ENCODE measurements around the gene TFCP2.

The TFCP2 gene

DNA sequence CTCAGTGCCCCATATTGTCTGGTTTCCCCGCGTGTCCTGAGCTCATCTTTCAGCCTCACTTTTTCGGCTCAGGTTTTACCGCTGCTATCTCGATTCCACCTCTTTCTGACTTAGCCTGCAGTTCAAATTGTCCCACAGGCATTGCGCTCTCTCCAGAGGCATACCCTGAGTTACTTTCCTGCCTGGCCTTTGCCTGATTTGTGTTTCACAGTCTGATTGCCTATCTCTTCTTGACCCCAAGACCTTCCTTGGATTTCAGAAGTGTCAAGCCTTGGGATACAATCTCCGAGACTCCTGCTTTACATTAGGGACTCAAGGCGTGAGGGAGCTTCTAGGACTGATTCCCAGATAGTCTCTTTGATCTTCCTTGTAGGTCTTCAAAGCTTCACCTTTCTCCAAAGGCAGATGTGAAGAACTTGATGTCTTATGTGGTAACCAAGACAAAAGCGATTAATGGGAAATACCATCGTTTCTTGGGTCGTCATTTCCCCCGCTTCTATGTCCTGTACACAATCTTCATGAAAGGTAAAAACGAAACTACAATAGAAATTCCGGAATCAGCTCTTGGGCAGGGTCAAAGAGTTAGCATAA lies 124.2 kb downstream of the TFCP2 start:
- in situ Hi-C loops (cut with HindIII; ENCODE audit: low sequenced_read_pairs), result no loop called here

DNA sequence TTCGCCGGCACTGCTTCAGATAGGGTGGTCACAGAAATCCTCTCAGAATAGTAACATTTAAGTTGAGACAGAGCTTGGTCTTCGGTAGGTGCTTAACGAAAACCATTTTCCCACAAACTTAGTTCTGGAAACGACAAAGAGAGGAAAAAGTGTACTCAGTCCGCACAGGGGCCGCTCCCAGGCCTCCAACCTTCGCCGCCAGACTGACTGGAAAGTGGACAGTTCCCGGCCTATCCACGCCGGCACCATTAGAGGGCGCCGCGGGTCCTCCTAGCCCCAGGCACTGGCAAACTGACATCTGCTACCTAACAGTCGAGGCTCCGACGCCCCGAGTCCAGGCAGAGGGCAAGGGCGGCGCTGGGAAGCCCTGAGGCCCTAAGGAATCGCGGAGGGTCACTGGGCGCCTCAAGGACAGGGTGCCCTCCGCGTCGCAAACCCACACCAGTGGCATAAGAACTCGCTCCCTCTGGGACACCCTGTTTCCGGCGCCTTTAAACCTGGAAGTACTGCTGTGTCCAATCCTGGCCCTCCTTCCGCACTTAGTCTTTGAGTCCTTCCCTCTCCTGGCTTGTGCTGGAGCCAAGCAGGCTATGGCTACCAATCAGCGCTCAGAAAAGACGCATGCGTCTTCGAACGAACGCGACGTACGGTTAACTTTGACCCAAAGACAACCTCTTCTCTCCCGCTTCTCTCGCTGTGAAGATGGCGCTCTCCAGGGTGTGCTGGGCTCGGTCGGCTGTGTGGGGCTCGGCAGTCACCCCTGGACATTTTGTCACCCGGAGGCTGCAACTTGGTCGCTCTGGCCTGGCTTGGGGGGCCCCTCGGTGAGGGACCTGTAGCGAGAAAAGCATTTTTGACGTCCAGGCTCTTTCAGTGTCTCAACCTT lies 125.0 kb downstream of the TFCP2 start, which contains the start of gene LETMD1:
TSS of gene LETMD1 (plus strand) at position 673 of the 886 bp plus-strand sequence. CDS start at position 703, 30 bp downstream.
- in situ Hi-C loops (cut with HindIII; ENCODE audit: low sequenced_read_pairs), result no loop called here
